CD4-positive, CD25-positive, alpha-beta regulatory T cell (primary cell): ENCODE measurements around the gene SMIM44. TPM values are rescaled to one million over a fixed set of nuclear protein-coding genes. Genes with fewer than 3 reads are reported as not detected.

ENCODE experiments used
- ATAC-seq, 2 donors: fragments of 150-1000 bp; cut with Tn5 transposase; one replicate each; pipeline ENCODE4 v1.10.0; 2021; ENCODE audit warnings: low read depth in 2 of 2, moderate number of reproducible peaks in 2 of 2, moderate library complexity in 1 of 2
- DNase-seq, 3 donors: peaks; one replicate each; pipeline versions ENCODE4 v3.0.0 to v3.0.0-alpha.2; 2012 to 2022; ENCODE audit warnings: mixed read lengths in 1 of 3
- H3K27ac ChIP-seq: one replicate; pipeline ENCODE4 v1.7.0; 2013; ENCODE audit warnings: mild to moderate bottlenecking, low read length; ENCODE audit not compliant: insufficient read depth, poor library complexity, severe bottlenecking
- H3K27me3 ChIP-seq: one replicate; pipeline ENCODE4 v1.7.0; 2013; ENCODE audit warnings: low read length; ENCODE audit not compliant: control insufficient read depth, insufficient read depth
- H3K36me3 ChIP-seq: one replicate; pipeline ENCODE4 v1.7.0; 2013; ENCODE audit warnings: mild to moderate bottlenecking, low read length, moderate library complexity; ENCODE audit not compliant: control insufficient read depth, insufficient read depth
- H3K4me1 ChIP-seq: 2 replicates; pipeline ENCODE4 v1.7.0; 2013; ENCODE audit warnings: mild to moderate bottlenecking, low read length; ENCODE audit not compliant: insufficient read depth, control insufficient read depth, poor library complexity, severe bottlenecking
- H3K4me3 ChIP-seq: one replicate; pipeline ENCODE4 v1.7.0; 2013; ENCODE audit warnings: low read depth, mild to moderate bottlenecking, low read length, moderate library complexity
- H3K9me3 ChIP-seq, 2 experiments: 1 replicate in 1 of 2; 2 replicates in 1 of 2; pipeline ENCODE4 v1.7.0; 2013; ENCODE audit warnings: low read length in 2 of 2, mild to moderate bottlenecking in 1 of 2, moderate library complexity in 1 of 2; ENCODE audit not compliant: control insufficient read depth in 2 of 2
- H3K27ac Mint-ChIP-seq, 3 donors: one replicate each; pipeline ENCODE4 v1.8.0; 2020 to 2022; ENCODE audit warnings: mild to moderate bottlenecking in 3 of 3, mixed read lengths in 3 of 3, moderate library complexity in 2 of 3
- H3K27me3 Mint-ChIP-seq: one replicate; pipeline ENCODE4 v1.8.0; 2022; ENCODE audit warnings: mild to moderate bottlenecking, mixed read lengths
- H3K36me3 Mint-ChIP-seq: one replicate; pipeline ENCODE4 v1.8.0; 2020; ENCODE audit warnings: mixed read lengths
- H3K4me1 Mint-ChIP-seq, 4 donors: one replicate each; pipeline ENCODE4 v1.8.0; 2020 to 2022; ENCODE audit warnings: mixed read lengths in 4 of 4, mild to moderate bottlenecking in 1 of 4
- H3K4me3 Mint-ChIP-seq, 4 donors: one replicate each; pipeline ENCODE4 v1.8.0; 2020 to 2022; ENCODE audit warnings: mild to moderate bottlenecking in 4 of 4, mixed read lengths in 4 of 4, moderate library complexity in 3 of 4
- H3K9me3 Mint-ChIP-seq, 7 donors: one replicate each; pipeline ENCODE4 v1.8.0; 2020 to 2022; ENCODE audit warnings: mixed read lengths in 7 of 7, mild to moderate bottlenecking in 3 of 7, moderate library complexity in 2 of 7
- polyA plus RNA-seq, 4 donors: library from polyadenylated mRNA; unstranded; fragments of 300-500 nt; fragmentation: Illumina TruSeq; gene quantifications; one replicate each; pipeline ENCODE4 v1.2.3, GENCODE V29; 2021
- total RNA-seq: library from RNA; stranded (reverse); gene quantifications from one replicate; pipeline ENCODE4 v1.2.3, GENCODE V29; 2022

The SMIM44 gene
- total and polyA plus RNA-seq, 5 donors from 2014 or later = not detected

DNA sequence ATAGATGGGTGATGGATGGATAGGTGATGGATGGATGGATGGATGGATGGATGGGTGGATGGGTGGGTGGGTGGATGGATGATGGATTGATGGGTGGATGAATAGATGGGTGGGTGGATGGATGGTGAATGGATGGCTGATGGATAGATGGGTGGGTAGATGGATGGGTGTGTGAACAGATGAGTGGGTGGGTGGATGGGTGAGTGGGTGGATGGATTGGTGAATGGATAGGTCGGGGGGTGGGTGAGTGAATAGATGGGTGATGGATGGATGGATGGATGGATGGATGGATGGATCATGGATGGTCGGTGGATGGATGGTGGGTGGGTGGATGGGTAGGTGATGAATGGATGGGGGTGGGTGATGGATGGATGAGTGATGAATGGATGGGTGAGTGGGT, 6.4 kb downstream of the SMIM44 start:
- ATAC-seq = no peak
- peaks cover 0 to 18% (median 7%) of the 10 kb centered on the region in 4 donors for H3K4me1 Mint-ChIP-seq

DNA sequence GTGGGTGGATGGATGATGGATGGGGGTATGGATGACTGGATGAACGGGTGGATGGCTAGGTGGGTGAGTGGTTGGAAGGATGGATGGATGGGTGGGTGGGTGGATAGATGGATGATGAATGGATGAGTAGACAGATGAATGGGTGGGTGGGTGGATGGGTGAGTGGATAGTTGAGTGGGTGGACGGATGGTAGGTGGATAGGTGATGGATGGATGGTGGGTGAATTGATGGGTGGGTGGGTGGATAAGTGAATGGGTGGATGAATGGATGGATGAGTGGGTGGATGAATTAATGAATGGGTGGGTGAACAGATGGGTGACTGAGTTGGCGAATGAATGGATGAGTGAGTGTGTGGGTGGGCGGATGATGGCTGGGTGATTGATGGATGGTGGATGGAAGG, 7.8 kb downstream of the SMIM44 start:
- DNase-seq (no peak), ATAC-seq (no peak)
- Mint-ChIP-seq H3K4me3 (no peak overlapping the region), H3K9me3 (peaks cover 0 to 2% (median 0%) of the 10 kb centered on the region in 7 donors), H3K27ac (no peak overlapping the region), H3K4me1 (peaks cover 0 to 18% (median 7%) of the 10 kb centered on the region in 4 donors), H3K36me3 (no peaks in the 10 kb centered on the region), H3K27me3 (peaks cover 13% of the 10 kb centered on the region)
- Histone ChIP-seq H3K4me3 (no peak overlapping the region), H3K27ac (no peak overlapping the region), H3K36me3 (no peaks in the 10 kb centered on the region), H3K4me1 (peaks cover 12% of the 10 kb centered on the region), H3K9me3 (no peaks in the 10 kb centered on the region), H3K27me3 (no peaks in the 10 kb centered on the region)

More for the DNA sequence above, 6.4 kb downstream of the SMIM44 start:
- Mint-ChIP-seq H3K36me3 (no peaks in the 10 kb centered on the region), H3K4me3 (no peak overlapping the region), H3K27me3 (peaks cover 5% of the 10 kb centered on the region), H3K27ac (no peak overlapping the region), H3K9me3 (peaks cover 0 to 2% (median 0%) of the 10 kb centered on the region in 7 donors)
- Histone ChIP-seq H3K27me3 (no peaks in the 10 kb centered on the region), H3K4me1 (peaks cover 12% of the 10 kb centered on the region), H3K4me3 (no peak overlapping the region), H3K36me3 (no peaks in the 10 kb centered on the region), H3K27ac (no peak overlapping the region), H3K9me3 (no peaks in the 10 kb centered on the region)
- DNase-seq = no peak

DNA sequence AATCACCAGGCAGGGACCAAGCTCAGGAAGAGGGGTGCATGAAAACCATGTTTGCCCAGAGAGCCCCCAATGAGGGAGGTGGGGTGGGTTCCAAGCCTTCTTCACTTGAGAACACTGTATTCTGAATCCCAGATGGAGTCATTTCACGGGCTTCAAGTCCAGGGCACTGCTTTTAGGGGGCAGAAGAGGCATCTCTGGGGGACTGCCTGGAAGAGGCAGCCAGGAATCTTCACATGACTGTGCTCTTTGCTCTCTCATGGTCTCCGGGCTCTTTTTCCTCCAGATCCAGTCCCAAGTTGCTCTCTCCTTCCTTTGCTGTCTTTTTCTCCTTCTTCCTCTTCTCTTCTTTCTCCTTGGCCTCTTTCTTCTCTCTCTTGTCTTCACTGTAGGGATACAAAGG, 8.6 kb downstream of the SMIM44 start:
- Mint-ChIP-seq H3K27me3 (peaks cover 15% of the 10 kb centered on the region), H3K4me3 (no peak overlapping the region), H3K4me1 (peaks cover 0 to 17% (median 7%) of the 10 kb centered on the region in 4 donors), H3K9me3 (peaks cover 0 to 2% (median 0%) of the 10 kb centered on the region in 7 donors), H3K36me3 (no peaks in the 10 kb centered on the region), H3K27ac (no peak overlapping the region)
- peaks cover 12% of the 10 kb centered on the region for H3K4me1 ChIP-seq
- DNase-seq = no peak
- H3K4me3 ChIP-seq = no peak overlapping the region
- H3K27me3 ChIP-seq = no peaks in the 10 kb centered on the region
- no peaks in the 10 kb centered on the region for H3K9me3 ChIP-seq
- no peak for ATAC-seq
- H3K27ac ChIP-seq = no peak overlapping the region
- no peaks in the 10 kb centered on the region for H3K36me3 ChIP-seq

DNA sequence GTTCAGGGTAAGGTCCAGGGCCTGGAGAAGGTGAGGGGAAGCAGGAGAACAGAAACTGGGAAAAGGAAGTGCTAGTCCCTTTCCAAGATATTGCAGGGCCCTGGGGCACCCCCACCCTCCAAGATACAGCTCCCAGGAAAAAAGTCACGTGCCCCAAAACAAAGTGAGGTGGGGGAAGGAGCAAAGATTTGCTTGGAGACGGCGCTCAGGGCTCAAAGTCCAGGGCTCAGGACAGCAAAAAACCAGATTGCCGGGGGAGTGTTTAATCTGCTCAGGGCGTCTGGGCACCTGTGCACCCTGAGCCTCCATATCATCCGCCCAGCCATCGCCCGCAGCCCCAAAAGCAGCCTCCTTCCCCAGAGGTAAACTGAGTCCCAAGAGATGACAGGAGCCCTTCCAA, 9.2 kb downstream of the SMIM44 start:
- H3K27me3 ChIP-seq = no peaks in the 10 kb centered on the region
- H3K36me3 ChIP-seq = no peaks in the 10 kb centered on the region
- H3K9me3 Mint-ChIP-seq = peaks cover 0 to 2% (median 0%) of the 10 kb centered on the region in 7 donors
- H3K4me3 ChIP-seq = no peak overlapping the region
- no peaks in the 10 kb centered on the region for H3K36me3 Mint-ChIP-seq
- peaks cover 0 to 13% (median 7%) of the 10 kb centered on the region in 4 donors for H3K4me1 Mint-ChIP-seq
- no peak overlapping the region for H3K4me3 Mint-ChIP-seq
- peaks cover 15% of the 10 kb centered on the region for H3K27me3 Mint-ChIP-seq
- peaks cover 7% of the 10 kb centered on the region for H3K4me1 ChIP-seq
- no peak overlapping the region for H3K27ac ChIP-seq
- H3K27ac Mint-ChIP-seq = no peak overlapping the region
- DNase-seq = no peak
- ATAC-seq = no peak
- no peaks in the 10 kb centered on the region for H3K9me3 ChIP-seq

DNA sequence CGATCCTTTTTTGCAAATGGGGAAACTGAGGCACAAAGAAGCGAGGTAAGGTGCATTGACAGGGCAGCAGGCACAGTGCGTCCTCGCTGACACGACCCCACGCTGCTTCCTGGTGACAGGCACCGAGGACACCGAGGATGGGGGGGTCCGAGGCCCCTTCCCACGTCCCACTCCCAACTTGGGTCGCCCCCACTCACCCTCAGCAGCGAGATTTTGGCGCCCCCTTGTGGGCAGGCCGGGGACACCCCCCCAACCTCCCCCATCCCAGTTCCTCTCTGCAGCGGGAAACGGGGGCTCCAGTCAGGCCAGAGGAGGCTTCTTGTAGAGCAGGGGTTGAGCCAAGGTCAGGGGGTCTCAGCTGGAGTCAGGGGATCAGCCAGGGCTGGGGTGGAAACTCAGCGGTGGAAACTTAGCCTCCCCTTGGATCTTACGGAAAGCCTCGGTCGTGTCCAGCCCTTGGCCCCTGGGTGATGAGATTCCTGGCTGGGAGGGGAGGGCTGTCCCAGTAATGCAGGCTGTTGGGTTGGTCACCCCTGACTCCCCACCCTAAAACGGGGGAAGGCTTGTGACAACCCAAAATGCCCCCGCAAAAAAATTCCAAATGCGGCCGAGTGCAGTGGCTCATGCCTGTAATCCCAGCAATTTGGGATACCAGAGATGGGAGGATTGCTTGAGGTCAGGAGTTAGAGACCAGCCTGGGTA, 11.1 kb downstream of the SMIM44 start:
- Mint-ChIP-seq H3K36me3 (no peaks in the 10 kb centered on the region), H3K27ac (no peak overlapping the region), H3K9me3 (peaks cover 0 to 2% (median 0%) of the 10 kb centered on the region in 7 donors), H3K27me3 (peaks cover 10% of the 10 kb centered on the region), H3K4me3 (no peak overlapping the region), H3K4me1 (no peaks in the 10 kb centered on the region)
- Histone ChIP-seq H3K9me3 (no peaks in the 10 kb centered on the region), H3K4me3 (no peak overlapping the region), H3K4me1 (no peaks in the 10 kb centered on the region), H3K27ac (no peak overlapping the region), H3K27me3 (no peaks in the 10 kb centered on the region), H3K36me3 (no peaks in the 10 kb centered on the region)
- ATAC-seq = no peak
- peak in 1 of 3 donors; percentile 23 for DNase-seq

DNA sequence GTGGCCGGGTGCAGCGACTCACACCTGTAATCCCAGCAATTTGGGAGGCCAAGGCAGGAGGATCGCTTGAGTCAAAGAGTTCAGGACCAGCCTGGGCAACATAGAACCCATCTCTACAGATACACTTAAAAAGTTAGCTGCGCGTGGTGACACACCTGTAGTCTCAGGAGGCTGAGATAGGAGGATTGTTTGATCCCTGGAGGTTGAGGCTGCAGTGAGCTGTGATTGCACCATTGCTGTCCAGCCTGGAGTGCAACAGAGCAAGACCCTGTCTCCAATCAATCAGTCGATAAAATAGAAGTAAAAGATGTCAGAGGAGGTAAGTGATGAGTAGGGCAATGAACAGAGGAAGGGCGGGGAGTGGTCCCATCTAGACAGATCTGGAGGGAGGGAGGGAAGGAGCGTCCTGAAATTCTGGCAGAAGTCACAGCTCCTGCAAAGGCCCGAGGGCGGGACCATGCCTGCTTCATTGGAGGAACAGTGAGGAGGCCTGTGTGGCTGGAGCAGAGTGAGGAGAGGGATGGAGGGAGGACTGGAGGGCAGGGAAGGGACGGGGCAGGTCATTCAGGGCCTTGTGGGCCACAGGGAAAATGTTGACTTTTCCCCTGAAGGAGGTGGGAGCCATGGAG, 12.6 kb downstream of the SMIM44 start:
- DNase-seq (no peak), ATAC-seq (no peak)
- Histone ChIP-seq H3K36me3 (no peaks in the 10 kb centered on the region), H3K27ac (no peak overlapping the region), H3K4me3 (no peak overlapping the region), H3K4me1 (no peaks in the 10 kb centered on the region), H3K9me3 (no peaks in the 10 kb centered on the region), H3K27me3 (no peaks in the 10 kb centered on the region)
- H3K9me3 Mint-ChIP-seq = peaks cover 0 to 2% (median 0%) of the 10 kb centered on the region in 7 donors
- H3K27me3 Mint-ChIP-seq = peaks cover 10% of the 10 kb centered on the region
- H3K4me3 Mint-ChIP-seq = peak overlapping the region in 1 of 4 donors; percentile 64
- H3K4me1 Mint-ChIP-seq = no peaks in the 10 kb centered on the region
- no peaks in the 10 kb centered on the region for H3K36me3 Mint-ChIP-seq
- peak overlapping the region; percentile 8 to 92 (median 31) for H3K27ac Mint-ChIP-seq

DNA sequence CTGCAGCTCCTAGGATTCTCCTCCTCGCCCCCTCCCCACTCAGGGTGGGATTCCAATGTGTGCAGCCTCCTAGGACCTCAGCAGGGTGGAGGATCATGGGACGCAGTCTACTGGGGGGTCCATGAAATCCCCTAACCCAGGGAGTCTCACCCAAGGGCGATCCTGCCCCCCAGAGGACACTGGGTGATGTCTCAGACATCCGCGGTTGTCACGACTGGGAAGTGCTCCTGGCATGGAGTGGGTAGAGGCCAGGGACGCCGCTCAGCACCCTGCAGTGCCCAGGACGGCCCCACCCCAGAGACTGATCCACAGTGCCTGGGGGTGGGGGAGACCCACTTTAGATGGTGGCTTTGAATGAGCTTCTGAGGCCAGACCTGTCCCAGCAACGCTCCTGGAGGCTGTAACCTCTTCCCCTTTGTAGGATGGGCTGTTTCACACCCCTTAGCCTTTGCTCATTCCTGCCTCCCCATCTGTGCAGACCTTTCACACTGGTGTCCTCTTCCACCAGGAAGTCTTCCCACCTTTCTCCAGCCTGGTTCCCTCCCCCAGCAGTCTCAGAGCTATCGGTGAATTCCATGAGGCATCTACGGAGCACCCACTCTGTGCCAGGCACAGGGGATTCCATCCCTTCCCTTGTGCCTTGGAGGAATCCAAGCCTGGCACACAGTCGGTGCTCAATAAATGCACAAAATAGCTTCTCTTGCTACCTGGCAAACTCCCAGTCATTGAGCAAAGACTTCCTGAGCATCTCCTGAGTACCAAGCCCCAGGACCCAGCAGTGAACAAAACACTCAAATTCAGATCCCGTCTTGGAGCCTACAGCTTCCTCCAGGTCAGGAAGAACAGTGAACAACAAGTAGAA, 13.4 kb downstream of the SMIM44 start:
- Mint-ChIP-seq H3K36me3 (no peaks in the 10 kb centered on the region), H3K27me3 (peaks cover 10% of the 10 kb centered on the region), H3K9me3 (peaks cover 0 to 2% (median 0%) of the 10 kb centered on the region in 7 donors), H3K27ac (peak overlapping the region in 2 of 3 donors; percentile 8 to 31), H3K4me3 (no peak overlapping the region), H3K4me1 (no peaks in the 10 kb centered on the region)
- no peak overlapping the region for H3K27ac ChIP-seq
- H3K4me1 ChIP-seq = no peaks in the 10 kb centered on the region
- H3K4me3 ChIP-seq = no peak overlapping the region
- DNase-seq = no peak
- ATAC-seq = no peak
- no peaks in the 10 kb centered on the region for H3K27me3 ChIP-seq
- no peaks in the 10 kb centered on the region for H3K36me3 ChIP-seq
- no peaks in the 10 kb centered on the region for H3K9me3 ChIP-seq
